Karpas-422 (cell line): Measurements from ENCODE around the gene MOAP1. TPM values are rescaled to one million over a fixed set of nuclear protein-coding genes. Genes with fewer than 3 reads are reported as not detected.
"Not testable (repeated sequence)": the region's sequence is repeated elsewhere in the genome, so short reads cannot be mapped to it uniquely, and the experiment has no call there.

Source experiments
- DNase-seq: peaks from one replicate; pipeline ENCODE4 v3.0.0-alpha.2; 2015
- H2AFZ ChIP-seq: fragments of 200-600 bp; sonication (generic); 2 replicates; pipeline ENCODE4 v1.6.1; 2014; ENCODE audit warnings: antibody characterized with exemption, low read length, mixed read lengths
- H3K27ac ChIP-seq: fragments of 200-600 bp; sonication (generic); 2 replicates; pipeline ENCODE4 v1.5.1; 2014; ENCODE audit warnings: mild to moderate bottlenecking, low read length, moderate library complexity
- H3K27me3 ChIP-seq: fragments of 200-600 bp; sonication (generic); 2 replicates; pipeline ENCODE4 v1.6.1; 2014; ENCODE audit warnings: low read length, mixed read lengths
- H3K36me3 ChIP-seq: fragments of 200-600 bp; sonication (generic); 2 replicates; pipeline ENCODE4 v1.6.1; 2014; ENCODE audit warnings: low read length, mixed read lengths; ENCODE audit not compliant: insufficient read depth
- H3K4me1 ChIP-seq: fragments of 200-600 bp; sonication (generic); 2 replicates; pipeline ENCODE4 v1.6.1; 2014; ENCODE audit warnings: mild to moderate bottlenecking, low read length, mixed read lengths
- H3K4me2 ChIP-seq: fragments of 200-600 bp; sonication (generic); 2 replicates; pipeline ENCODE4 v1.6.1; 2014; ENCODE audit warnings: low read length, low read depth, mild to moderate bottlenecking; ENCODE audit not compliant: poor library complexity, severe bottlenecking
- H3K4me3 ChIP-seq: fragments of 200-600 bp; sonication (generic); 2 replicates; pipeline ENCODE4 v1.5.1; 2014; ENCODE audit warnings: mild to moderate bottlenecking, antibody characterized with exemption, low read length, mixed read lengths
- H3K79me2 ChIP-seq: fragments of 200-600 bp; sonication (generic); 2 replicates; pipeline ENCODE4 v1.6.1; 2014; ENCODE audit warnings: mild to moderate bottlenecking, low read length, mixed read lengths
- H3K9ac ChIP-seq: fragments of 200-600 bp; sonication (generic); 2 replicates; pipeline ENCODE4 v1.6.0; 2014; ENCODE audit warnings: low read length
- H3K9me2 ChIP-seq: fragments of 200-600 bp; sonication (generic), shearing (Covaris generic); replicated peaks from 2 replicates; pipeline ENCODE4 v1.6.0; 2014; ENCODE audit warnings: mild to moderate bottlenecking, low read length, moderate library complexity; ENCODE audit not compliant: insufficient read depth
- H3K9me3 ChIP-seq: fragments of 300-700, 200-600 bp; sonication (generic); 2 replicates; pipeline ENCODE4 v1.6.1; 2014; ENCODE audit warnings: low read length, mixed read lengths
- H4K20me1 ChIP-seq: fragments of 200-600 bp; sonication (generic); 2 replicates; pipeline ENCODE4 v1.6.1; 2014; ENCODE audit warnings: mild to moderate bottlenecking, antibody characterized with exemption, low read length, low read depth; ENCODE audit not compliant: insufficient read depth
- total RNA-seq: library from RNA; depleted of rRNA; stranded (reverse); fragments of >200 nt; shearing (Covaris generic); gene quantifications from 2 replicates; pipeline ENCODE4 v1.2.3, GENCODE V29; 2014; ENCODE audit warnings: low replicate concordance; rRNA removed

The MOAP1 gene, protein sequence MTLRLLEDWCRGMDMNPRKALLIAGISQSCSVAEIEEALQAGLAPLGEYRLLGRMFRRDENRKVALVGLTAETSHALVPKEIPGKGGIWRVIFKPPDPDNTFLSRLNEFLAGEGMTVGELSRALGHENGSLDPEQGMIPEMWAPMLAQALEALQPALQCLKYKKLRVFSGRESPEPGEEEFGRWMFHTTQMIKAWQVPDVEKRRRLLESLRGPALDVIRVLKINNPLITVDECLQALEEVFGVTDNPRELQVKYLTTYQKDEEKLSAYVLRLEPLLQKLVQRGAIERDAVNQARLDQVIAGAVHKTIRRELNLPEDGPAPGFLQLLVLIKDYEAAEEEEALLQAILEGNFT
- total RNA-seq = 50.8 and 79.2 TPM in 2 replicates

DNA sequence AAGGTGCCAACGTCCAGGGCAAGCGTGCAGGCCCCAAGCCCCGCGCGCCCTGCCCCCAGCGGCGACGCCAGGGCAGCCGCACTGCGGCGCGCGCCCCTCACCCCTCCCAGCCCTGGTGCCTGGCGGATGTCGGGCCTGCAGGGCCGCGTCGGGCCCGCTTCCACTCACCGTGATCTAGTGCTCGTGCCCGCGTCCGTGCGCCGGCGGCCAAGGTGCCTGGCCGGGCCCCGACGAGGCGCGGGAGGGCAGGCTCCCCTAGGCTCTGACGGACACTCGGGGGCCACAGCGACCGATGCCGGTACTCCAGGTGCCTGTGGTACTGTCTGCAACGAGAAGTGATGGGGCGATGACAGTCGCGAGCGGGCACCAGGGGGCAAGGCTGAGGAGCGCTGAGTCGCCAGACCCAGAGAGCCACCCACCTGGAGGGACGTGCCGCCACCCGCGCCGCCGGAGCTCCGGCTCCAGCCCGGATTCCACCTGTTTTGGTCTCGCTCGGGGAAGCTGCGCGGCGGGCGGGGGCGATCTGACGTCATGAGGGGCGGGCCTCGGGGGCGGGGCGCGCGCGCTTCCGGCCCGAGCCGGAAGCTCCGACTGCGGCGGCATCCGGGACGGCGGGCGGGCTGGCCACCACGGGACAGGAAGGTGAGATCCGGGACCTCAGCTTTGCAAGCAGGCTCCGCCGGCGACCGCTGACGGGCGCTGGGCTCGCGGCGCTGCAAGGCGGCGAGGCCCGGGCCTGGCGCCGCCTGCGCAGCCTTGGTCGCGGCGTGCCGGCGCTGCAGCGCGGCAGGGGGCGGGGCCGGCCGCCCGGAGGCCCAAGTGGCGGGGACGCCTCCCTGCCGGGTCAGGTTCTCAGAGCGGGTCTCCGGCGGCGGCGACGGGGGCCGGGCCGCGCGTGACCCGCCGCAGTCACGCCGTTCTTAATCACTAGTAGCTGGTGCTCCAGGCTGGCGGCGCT is at the start of gene MOAP1, which contains the start of gene LYSET:
Gene MOAP1, minus strand, starts transcription at position 507 of the 958 bp plus-strand sequence. CDS start 655 bp downstream, outside the sequence.
Gene LYSET, plus strand, starts transcription at position 927 of the 958 bp plus-strand sequence. CDS start 89 bp downstream, outside the sequence.
- Histone ChIP-seq H3K79me2 (peaks cover 66% of the 10 kb centered on the region), H3K4me2 (peak within 1 kb of the TSS; percentile 96), H3K9me2 (no peaks in the 10 kb centered on the region), H4K20me1 (peaks cover 27% of the 10 kb centered on the region), H3K27me3 (no peaks in the 10 kb centered on the region), H3K36me3 (peaks cover 43% of the 10 kb centered on the region; the same call in 1 of the 2 replicates), H3K9ac (peak within 1 kb of the TSS; percentile 94), H3K4me1 (peaks cover 31% of the 10 kb centered on the region), H3K9me3 (no peaks in the 10 kb centered on the region), H3K27ac (peak within 1 kb of the TSS; percentile 81), H2AFZ (peak within 1 kb of the TSS; percentile 72; the same call in 1 of the 2 replicates), H3K4me3 (peak within 1 kb of the TSS; percentile 98)
- DNase-seq = peak; percentile 98

DNA sequence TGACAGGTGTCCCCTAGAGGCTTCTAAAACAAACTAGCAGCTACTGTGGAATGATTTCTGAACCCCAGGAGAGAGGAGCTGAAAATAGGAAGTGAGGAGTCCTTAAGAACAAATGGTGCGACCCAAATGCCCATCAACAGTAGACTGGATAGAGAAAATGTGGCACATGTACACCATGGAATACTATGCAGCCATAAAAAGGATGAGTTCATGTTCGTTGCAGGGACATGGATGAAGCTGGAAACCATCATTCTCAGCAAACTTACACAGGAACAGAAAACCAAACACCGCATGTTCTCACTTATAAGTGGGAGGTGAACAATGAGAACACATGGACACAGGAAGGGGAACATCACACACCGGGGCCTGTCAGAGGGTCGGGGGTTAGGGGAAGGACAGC is 48.4 kb upstream of the MOAP1 start:
- not testable (repeated sequence) for H3K9me3 ChIP-seq, DNase-seq, H4K20me1 ChIP-seq, H3K36me3 ChIP-seq, H3K27me3 ChIP-seq, H3K4me1 ChIP-seq, H3K4me2 ChIP-seq, H2AFZ ChIP-seq, H3K9me2 ChIP-seq, H3K4me3 ChIP-seq, H3K9ac ChIP-seq, H3K27ac ChIP-seq, H3K79me2 ChIP-seq

DNA sequence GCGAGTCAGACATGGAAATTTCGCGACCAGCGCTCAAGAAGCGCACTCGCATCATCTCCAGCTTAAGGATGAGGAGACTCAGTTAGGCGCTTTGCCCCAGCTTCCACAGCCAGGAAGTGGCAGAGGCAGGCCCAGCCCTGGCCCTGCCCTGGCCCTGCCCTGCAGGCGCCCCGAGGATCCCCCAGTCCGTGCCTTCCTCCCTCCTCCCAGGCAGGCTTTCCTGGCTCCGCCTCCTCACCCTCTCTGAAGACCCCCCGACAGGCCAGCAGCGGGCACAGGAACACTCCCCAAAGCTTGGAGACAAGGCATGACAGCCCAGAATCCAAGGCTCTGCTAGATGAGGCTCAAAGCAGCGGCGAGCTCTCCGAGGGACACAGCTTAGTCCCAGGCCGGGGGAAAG is 47.5 kb upstream of the MOAP1 start:
- Histone ChIP-seq H3K36me3 (peaks cover 5% of the 10 kb centered on the region; the same call in 1 of the 2 replicates), H4K20me1 (no peaks in the 10 kb centered on the region; the same call in 1 of the 2 replicates), H3K9me2 (no peaks in the 10 kb centered on the region), H3K9me3 (no peaks in the 10 kb centered on the region), H3K4me3 (no peak overlapping the region), H3K27me3 (no peaks in the 10 kb centered on the region), H3K79me2 (no peaks in the 10 kb centered on the region), H2AFZ (no peak overlapping the region), H3K4me2 (no peak overlapping the region), H3K9ac (no peak overlapping the region), H3K27ac (no peak overlapping the region), H3K4me1 (no peaks in the 10 kb centered on the region)
- no peak for DNase-seq

DNA sequence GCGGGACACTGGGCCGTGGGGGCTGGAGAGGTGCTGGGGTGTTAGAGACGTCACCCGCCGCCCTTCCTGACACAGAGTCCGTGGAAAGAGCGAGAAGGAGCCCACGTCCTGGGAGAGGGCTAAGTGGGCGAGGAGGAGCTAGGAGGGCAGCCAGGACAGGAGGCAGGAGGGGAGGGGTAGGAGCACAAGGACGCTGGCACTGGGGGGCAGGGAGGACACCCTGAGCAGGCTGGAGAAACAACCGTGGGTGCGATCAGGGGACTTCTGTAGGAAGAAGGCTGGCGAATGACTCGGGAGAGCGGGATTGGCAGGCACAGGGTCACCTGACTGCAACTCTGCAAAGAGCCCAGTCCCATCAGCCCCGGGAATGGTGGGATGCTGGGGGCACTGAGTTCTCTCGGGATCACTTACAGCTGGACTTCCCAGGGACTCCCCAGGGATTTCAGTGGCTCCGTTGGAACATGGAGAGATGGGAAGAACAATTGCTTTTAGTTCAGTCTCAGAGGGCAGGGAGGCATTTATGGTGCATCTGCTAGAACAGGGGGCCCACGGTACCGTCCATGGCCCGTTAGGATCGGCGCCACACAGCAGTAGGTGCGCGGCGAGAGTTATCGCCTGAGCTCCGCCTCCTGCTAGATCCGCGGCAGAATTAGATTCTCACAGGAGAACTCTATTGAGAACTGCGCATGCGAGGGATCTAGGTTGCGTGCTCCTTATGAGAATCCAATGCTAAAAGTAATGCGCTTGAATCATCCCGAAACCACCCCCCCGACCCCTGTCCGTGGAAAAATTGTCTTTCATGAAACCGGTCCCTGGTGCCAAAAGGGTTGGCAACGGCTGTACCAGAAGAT is 46.7 kb upstream of the MOAP1 start:
- no peak overlapping the region for H2AFZ ChIP-seq
- H3K36me3 ChIP-seq = peaks cover 5% of the 10 kb centered on the region; the same call in 1 of the 2 replicates
- no peaks in the 10 kb centered on the region; the same call in 1 of the 2 replicates for H4K20me1 ChIP-seq
- no peak overlapping the region for H3K27ac ChIP-seq
- H3K9me2 ChIP-seq = no peaks in the 10 kb centered on the region
- no peak for DNase-seq
- no peaks in the 10 kb centered on the region for H3K79me2 ChIP-seq
- H3K4me1 ChIP-seq = no peaks in the 10 kb centered on the region
- no peaks in the 10 kb centered on the region for H3K27me3 ChIP-seq
- no peaks in the 10 kb centered on the region for H3K9me3 ChIP-seq
- no peak overlapping the region for H3K4me3 ChIP-seq
- no peak overlapping the region for H3K4me2 ChIP-seq
- no peak overlapping the region for H3K9ac ChIP-seq

DNA sequence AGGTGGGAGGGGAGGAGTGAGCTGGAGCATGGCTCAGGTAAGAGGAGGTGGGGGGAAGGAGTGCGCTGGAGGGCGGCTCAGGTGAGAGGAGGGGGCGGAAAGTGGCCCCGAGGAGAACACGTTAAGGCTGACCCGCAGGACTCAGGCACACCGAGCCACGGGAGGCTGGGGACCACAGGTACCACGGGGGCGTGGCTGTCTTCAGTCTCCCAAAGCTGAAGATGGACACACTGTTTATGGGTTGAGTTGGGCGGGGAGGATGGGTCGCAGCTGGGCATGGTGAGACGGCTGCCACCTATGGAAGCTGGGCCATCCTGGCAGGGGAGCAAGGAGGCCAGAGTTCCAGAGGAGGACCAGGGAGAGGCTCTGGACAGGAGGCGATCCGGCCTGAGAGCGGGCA is 45.8 kb upstream of the MOAP1 start:
- Histone ChIP-seq H3K9me2 (no peaks in the 10 kb centered on the region), H3K79me2 (no peaks in the 10 kb centered on the region), H3K9me3 (no peaks in the 10 kb centered on the region), H3K4me1 (no peaks in the 10 kb centered on the region), H3K36me3 (peaks cover 8% of the 10 kb centered on the region; the same call in 1 of the 2 replicates), H2AFZ (no peak overlapping the region), H3K4me3 (no peak overlapping the region), H3K27me3 (no peaks in the 10 kb centered on the region), H3K27ac (no peak overlapping the region), H3K4me2 (no peak overlapping the region), H4K20me1 (no peaks in the 10 kb centered on the region; the same call in 1 of the 2 replicates), H3K9ac (no peak overlapping the region)
- DNase-seq = no peak

DNA sequence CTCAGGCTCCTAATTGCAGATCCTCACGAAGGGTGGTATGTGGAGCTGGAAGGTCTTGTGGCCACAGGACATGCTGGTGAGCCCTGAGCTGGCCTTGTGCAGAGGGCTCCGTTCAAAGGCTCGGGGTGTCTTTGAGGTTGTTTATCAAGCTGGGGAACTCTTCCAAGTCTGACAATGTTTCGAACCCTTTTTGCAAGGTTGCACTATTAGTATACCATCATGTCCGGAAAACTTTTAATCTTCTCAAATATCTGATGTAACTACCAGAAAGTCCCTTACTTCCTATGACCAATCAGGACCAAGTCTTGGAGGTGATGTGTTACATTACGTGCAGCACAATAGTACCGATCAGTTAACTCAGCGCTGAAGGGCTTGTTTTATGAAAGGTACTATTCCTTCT is 43.9 kb upstream of the MOAP1 start:
- Histone ChIP-seq H3K4me1 (no peaks in the 10 kb centered on the region), H3K27me3 (no peaks in the 10 kb centered on the region), H3K27ac (no peak overlapping the region), H3K9ac (no peak overlapping the region), H3K79me2 (no peaks in the 10 kb centered on the region), H3K9me3 (no peaks in the 10 kb centered on the region), H2AFZ (no peak overlapping the region), H3K4me3 (no peak overlapping the region), H3K4me2 (no peak overlapping the region), H4K20me1 (no peaks in the 10 kb centered on the region), H3K36me3 (peaks cover 15% of the 10 kb centered on the region; the same call in 1 of the 2 replicates), H3K9me2 (no peaks in the 10 kb centered on the region)
- DNase-seq = no peak

DNA sequence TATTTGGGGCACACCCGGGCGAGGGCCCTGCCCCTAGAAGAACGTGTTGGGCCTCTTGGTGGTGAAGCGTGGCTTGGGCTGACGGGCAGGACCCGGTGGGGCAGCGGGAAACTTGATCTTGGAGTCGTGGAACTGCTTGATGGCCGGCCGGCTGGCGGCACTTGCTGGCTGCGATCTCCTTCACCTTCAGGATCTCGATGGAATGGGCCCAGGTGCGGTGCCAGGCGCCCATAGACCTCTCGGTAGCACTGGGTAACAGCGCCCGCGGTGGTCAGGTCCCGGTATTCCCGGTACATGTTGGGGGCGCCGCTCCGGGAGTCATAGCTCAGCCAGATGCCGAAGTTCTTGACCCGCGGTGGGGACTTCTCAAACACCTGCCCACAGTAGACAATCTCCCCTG is 38.9 kb upstream of the MOAP1 start:
- Histone ChIP-seq H3K4me1 (peaks cover 2% of the 10 kb centered on the region; the same call in 1 of the 2 replicates), H3K36me3 (peaks cover 37% of the 10 kb centered on the region), H3K27ac (no peak overlapping the region), H3K9me2 (no peaks in the 10 kb centered on the region), H2AFZ (no peak overlapping the region), H3K79me2 (no peaks in the 10 kb centered on the region), H3K9ac (no peak overlapping the region), H3K27me3 (no peaks in the 10 kb centered on the region), H3K4me2 (no peak overlapping the region), H3K4me3 (no peak overlapping the region), H3K9me3 (no peaks in the 10 kb centered on the region), H4K20me1 (no peaks in the 10 kb centered on the region)
- no peak for DNase-seq
